ENCODE results near the gene SFTA2. TPM values are rescaled to one million over a fixed set of nuclear protein-coding genes. Genes with fewer than 3 reads are reported as not detected.
A peak's percentile ranks its signal among the peaks of the same experiment; 100 is the strongest.

Gene SFTA2
- total RNA-seq, 4 donors from 2014 or later = 1.1 TPM; not detected in 3

DNA sequence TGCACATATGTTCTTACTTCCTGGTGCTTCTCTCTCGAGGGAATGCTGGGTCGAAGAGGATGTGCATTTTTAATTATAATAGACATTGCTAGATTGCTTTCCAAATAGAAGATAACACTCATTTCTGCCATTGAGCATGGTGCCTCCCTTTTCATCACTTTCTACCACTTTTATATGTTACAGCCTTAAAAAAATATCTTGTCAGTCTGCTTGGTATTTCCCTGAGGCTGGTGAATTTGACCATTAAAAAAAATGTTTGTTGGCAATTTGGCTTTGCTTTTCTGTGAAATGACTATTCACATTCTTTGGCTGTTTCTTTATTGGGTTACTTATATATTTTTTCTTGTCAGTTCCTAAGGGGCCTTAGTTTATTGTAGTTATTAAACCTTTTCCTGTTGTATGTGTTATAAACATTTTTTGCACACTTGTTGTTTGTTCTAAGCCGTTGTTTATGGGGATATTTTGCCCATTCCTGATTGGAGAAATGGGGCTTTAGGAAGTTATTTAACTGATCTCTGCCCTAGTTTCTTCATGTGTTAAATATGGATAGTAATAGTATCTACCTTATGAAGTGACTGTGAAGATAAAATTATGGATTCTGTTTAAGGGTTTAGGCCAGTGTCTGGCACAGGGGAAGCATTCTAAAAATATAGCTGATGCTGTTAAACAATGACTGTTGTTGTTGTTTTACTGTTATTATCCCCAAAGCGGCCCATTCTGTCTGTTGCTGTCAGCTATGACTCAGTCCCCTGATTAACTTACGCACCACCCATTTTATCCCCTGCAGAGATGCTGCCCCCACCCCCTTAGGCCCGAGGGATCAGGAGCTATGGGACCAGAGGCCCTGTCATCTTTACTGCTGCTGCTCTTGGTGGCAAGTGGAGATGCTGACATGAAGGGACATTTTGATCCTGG is 43.8 kb downstream of the SFTA2 start:
- H3K27me3 ChIP-seq = no peaks in the 10 kb centered on the region
- intact Hi-C loops (cut with DNase I; ENCODE audit: low total_unique reads) = loop anchor here (10.0 kb wide), 1 partner anchor 213 kb away; the partner anchor contains the start of gene DHX16
- DNase-seq = no peak

GRCh38 chr6:30886897-30887255 is 45.1 kb downstream of the SFTA2 start:
- H3K4me3 ChIP-seq = no peak overlapping the region
- H3K9me3 ChIP-seq = no peaks in the 10 kb centered on the region
- DNase-seq = no peak
- H3K36me3 ChIP-seq = no peaks in the 10 kb centered on the region
- no peaks in the 10 kb centered on the region for H3K27me3 ChIP-seq
- intact Hi-C loops (cut with DNase I; ENCODE audit: low total_unique reads) = loop anchor here (10.0 kb wide), 1 partner anchor 212 kb away; the partner anchor contains the start of gene DHX16
- TF ChIP-seq POLR2A (IDR thresholded peaks at IDR 0.05) = no peak
- TF ChIP-seq, protein P1, sequence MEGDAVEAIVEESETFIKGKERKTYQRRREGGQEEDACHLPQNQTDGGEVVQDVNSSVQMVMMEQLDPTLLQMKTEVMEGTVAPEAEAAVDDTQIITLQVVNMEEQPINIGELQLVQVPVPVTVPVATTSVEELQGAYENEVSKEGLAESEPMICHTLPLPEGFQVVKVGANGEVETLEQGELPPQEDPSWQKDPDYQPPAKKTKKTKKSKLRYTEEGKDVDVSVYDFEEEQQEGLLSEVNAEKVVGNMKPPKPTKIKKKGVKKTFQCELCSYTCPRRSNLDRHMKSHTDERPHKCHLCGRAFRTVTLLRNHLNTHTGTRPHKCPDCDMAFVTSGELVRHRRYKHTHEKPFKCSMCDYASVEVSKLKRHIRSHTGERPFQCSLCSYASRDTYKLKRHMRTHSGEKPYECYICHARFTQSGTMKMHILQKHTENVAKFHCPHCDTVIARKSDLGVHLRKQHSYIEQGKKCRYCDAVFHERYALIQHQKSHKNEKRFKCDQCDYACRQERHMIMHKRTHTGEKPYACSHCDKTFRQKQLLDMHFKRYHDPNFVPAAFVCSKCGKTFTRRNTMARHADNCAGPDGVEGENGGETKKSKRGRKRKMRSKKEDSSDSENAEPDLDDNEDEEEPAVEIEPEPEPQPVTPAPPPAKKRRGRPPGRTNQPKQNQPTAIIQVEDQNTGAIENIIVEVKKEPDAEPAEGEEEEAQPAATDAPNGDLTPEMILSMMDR (IDR thresholded peaks at IDR 0.05) = no peak
- H3K27ac ChIP-seq = peak overlapping the region; percentile 88 to 98
- H3K4me1 ChIP-seq = peaks cover 0 to 22% of the 10 kb centered on the region in 2 donors

More for the DNA sequence above, 43.8 kb downstream of the SFTA2 start:
- H3K9me3 ChIP-seq = no peaks in the 10 kb centered on the region
- no peak overlapping the region for H3K4me3 ChIP-seq
- H3K27ac ChIP-seq = peak overlapping the region; percentile 6 to 16
- no peaks in the 10 kb centered on the region for H3K36me3 ChIP-seq
- H3K4me1 ChIP-seq = peaks cover 0 to 14% of the 10 kb centered on the region in 2 donors
- TF ChIP-seq POLR2A (IDR thresholded peaks at IDR 0.05) = no peak
- TF ChIP-seq, protein P1 (IDR thresholded peaks at IDR 0.05) = no peak

GRCh38 chr6:30885999-30886896 is 45.7 kb downstream of the SFTA2 start:
- no peaks in the 10 kb centered on the region for H3K9me3 ChIP-seq
- no peaks in the 10 kb centered on the region for H3K36me3 ChIP-seq
- H3K27ac ChIP-seq = peak overlapping the region; percentile 88 to 98
- intact Hi-C loops (cut with DNase I; ENCODE audit: low total_unique reads) = loop anchor here (10.0 kb wide), 1 partner anchor 211 kb away; the partner anchor contains the start of gene DHX16
- H3K4me1 ChIP-seq = peaks cover 0 to 22% of the 10 kb centered on the region in 2 donors
- peak; percentile 66 to 78 for DNase-seq
- H3K27me3 ChIP-seq = no peaks in the 10 kb centered on the region
- peak overlapping the region; percentile 37 to 86 for H3K4me3 ChIP-seq
- TF ChIP-seq, protein P1 (IDR thresholded peaks at IDR 0.05) = no peak
- peak in 1 of 2 donors; percentile 28 for TF ChIP-seq POLR2A (IDR thresholded peaks at IDR 0.05)

DNA sequence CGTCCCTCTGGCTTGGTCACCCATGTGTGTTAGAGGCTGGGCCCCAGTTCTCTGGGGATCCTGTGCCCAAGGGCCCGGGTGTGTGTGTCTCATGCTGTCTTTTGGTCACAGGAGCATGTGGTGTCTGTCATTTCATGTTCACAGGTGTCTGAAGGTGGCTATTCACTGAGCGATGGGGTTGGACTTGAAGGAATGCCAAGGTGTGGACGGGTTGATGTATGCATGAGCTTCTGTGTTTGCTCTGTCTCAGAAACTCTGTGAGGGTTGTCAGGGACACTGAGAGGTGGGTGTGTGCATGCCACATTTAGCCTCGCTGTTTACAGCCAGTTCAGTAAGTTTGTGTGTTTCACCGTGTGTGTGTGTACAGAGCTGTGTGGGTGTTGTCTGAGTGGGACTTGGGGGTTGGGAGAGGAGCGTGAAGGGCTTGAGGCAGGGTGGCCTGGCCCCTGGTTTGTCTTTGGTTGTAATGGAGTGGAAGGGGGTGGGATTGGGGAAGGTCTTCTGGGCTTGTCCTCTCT is 46.4 kb downstream of the SFTA2 start:
- no peak for DNase-seq
- Histone ChIP-seq H3K36me3 (no peaks in the 10 kb centered on the region), H3K27me3 (no peaks in the 10 kb centered on the region), H3K4me1 (peaks cover 0 to 22% of the 10 kb centered on the region in 2 donors), H3K27ac (peak overlapping the region; percentile 88 to 98), H3K9me3 (no peaks in the 10 kb centered on the region), H3K4me3 (peak overlapping the region; percentile 37 to 86)
- intact Hi-C loops (cut with DNase I; ENCODE audit: low total_unique reads) = loop anchor here (10.0 kb wide), 1 partner anchor 211 kb away; the partner anchor contains the start of gene DHX16
- TF ChIP-seq POLR2A (IDR thresholded peaks at IDR 0.05) = no peak
- TF ChIP-seq, protein P1 (IDR thresholded peaks at IDR 0.05) = no peak

Data from uterus (tissue), 4 donors.